Fibroblast of lung (primary cell): ENCODE data around the gene TMEM203. TPM values are rescaled to one million over a fixed set of nuclear protein-coding genes. Genes with fewer than 3 reads are reported as not detected.

Experiments used
- DNase-seq, 2 donors: peaks; one replicate each; pipeline versions ENCODE4 v3.0.0 to v3.0.0-alpha.2; 2010; ENCODE audit warnings: low read depth in 2 of 2
- H2AFZ ChIP-seq: 2 replicates; pipeline ENCODE4 v1.5.1; 2012; ENCODE audit warnings: low read length, control low read depth, inconsistent platforms
- H3K27ac ChIP-seq: 2 replicates; pipeline ENCODE4 v1.5.1; 2011; ENCODE audit warnings: low read length, control low read depth; ENCODE audit not compliant: insufficient read depth
- H3K27me3 ChIP-seq: 2 replicates; pipeline ENCODE4 v1.5.1; 2011; ENCODE audit warnings: mild to moderate bottlenecking, low read length; ENCODE audit not compliant: control insufficient read depth, insufficient read depth
- H3K36me3 ChIP-seq: 2 replicates; pipeline ENCODE4 v1.5.1; 2011; ENCODE audit warnings: low read length; ENCODE audit not compliant: control insufficient read depth, insufficient read depth
- H3K4me1 ChIP-seq: 2 replicates; pipeline ENCODE4 v1.5.1; 2011; ENCODE audit warnings: low read length; ENCODE audit not compliant: control insufficient read depth, insufficient read depth; ENCODE audit errors: extremely low read depth
- H3K4me2 ChIP-seq: 2 replicates; pipeline ENCODE4 v1.5.1; 2011; ENCODE audit warnings: low read length, control low read depth; ENCODE audit not compliant: insufficient read depth; ENCODE audit errors: extremely low read depth
- H3K4me3 ChIP-seq, 4 experiments: fragments of 200-600 bp in 1 of 4; sonication (generic) in 1 of 4; replicated peaks in 1 of 4; 2 replicates each; pipeline ENCODE4 v1.5.1; 2011 to 2016; ENCODE audit warnings: low read length in 4 of 4, low read depth in 3 of 4, mild to moderate bottlenecking in 3 of 4, control low read depth in 2 of 4, inconsistent platforms in 1 of 4, mixed read lengths in 1 of 4; ENCODE audit not compliant: insufficient read depth in 1 of 4; ENCODE audit errors: control extremely low read depth in 1 of 4
- H3K79me2 ChIP-seq: 2 replicates; pipeline ENCODE4 v1.5.1; 2012; ENCODE audit warnings: mild to moderate bottlenecking, low read length, inconsistent platforms; ENCODE audit not compliant: control insufficient read depth, insufficient read depth
- H3K9ac ChIP-seq: 2 replicates; pipeline ENCODE4 v1.5.1; 2011; ENCODE audit warnings: mild to moderate bottlenecking, low read length, control low read depth; ENCODE audit not compliant: insufficient read depth
- H3K9me3 ChIP-seq: 2 replicates; pipeline ENCODE4 v1.5.1; 2012; ENCODE audit warnings: low read depth, low read length; ENCODE audit not compliant: control insufficient read depth, insufficient read depth
- H4K20me1 ChIP-seq: 2 replicates; pipeline ENCODE4 v1.5.1; 2011; ENCODE audit warnings: low read length; ENCODE audit not compliant: control insufficient read depth, insufficient read depth; ENCODE audit errors: extremely low read depth
- EZH2 ChIP-seq: IDR thresholded peaks from 2 replicates; pipeline ENCODE4 v1.5.1; 2012; ENCODE audit warnings: low read length, control low read depth, mild to moderate bottlenecking; ENCODE audit errors: missing control alignments
- polyA plus RNA-seq, 2 donors: library from polyadenylated mRNA; depleted of rRNA in 1 of 2; stranded (reverse) in 1 of 2; unstranded in 1 of 2; fragments of >200 nt; gene quantifications; 2 replicates each; pipeline ENCODE4 v1.2.1, GENCODE V29; 2011 to 2012; ENCODE audit warnings: missing spikeins in 1 of 2
- total RNA-seq: library from RNA; depleted of rRNA; stranded (reverse); fragments of >200 nt; gene quantifications from 2 replicates; pipeline ENCODE4 v1.2.1, GENCODE V29; 2014
- TF ChIP-seq, protein P1 (sequence below), 2 donors: IDR thresholded peaks in 1 of 2; conservative IDR thresholded peaks in 1 of 2; 1 replicate in 1 of 2; 2 replicates in 1 of 2; pipeline ENCODE4 v1.5.1; 2011 to 2012; ENCODE audit warnings: low read length in 2 of 2, control low read depth in 1 of 2, inconsistent platforms in 1 of 2, low read depth in 1 of 2, mild to moderate bottlenecking in 1 of 2

TMEM203 gene
- total and polyA plus RNA-seq, 2 donors (not counting 1 experiment from before 2014, with no cell fraction given): 36.3 to 38.6 TPM

DNA sequence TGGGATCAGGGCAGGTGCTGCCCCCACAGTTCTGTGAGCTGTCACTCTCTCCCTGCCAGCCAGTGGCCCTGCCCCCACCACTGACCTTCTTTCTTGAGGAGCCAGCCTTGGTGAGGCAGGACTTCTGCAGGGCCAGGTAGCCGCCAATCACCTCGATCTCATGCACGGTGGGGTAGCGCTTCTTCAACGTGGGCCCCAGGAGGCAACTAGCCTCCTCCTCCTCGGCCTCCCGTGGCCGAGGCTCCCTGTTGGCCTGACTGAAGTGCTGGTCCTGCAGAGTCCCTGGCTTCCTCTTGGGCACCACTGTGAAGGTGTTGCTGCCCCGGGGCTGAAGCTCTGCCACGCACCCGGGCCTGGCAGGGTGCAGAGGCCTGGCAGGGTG, 6.6 kb downstream of the TMEM203 start:
- Histone ChIP-seq H4K20me1 (no peaks in the 10 kb centered on the region), H3K4me2 (peak overlapping the region; percentile 78), H3K36me3 (no peaks in the 10 kb centered on the region), H3K4me3 (peak overlapping the region in 1 of 4 experiments; percentile 54), H3K9me3 (no peaks in the 10 kb centered on the region), H3K4me1 (peaks cover 8% of the 10 kb centered on the region), H2AFZ (no peak overlapping the region), H3K27ac (no peak overlapping the region), H3K27me3 (no peaks in the 10 kb centered on the region), H3K9ac (no peak overlapping the region), H3K79me2 (peaks cover 14% of the 10 kb centered on the region)
- no peak for DNase-seq
- no peak for TF ChIP-seq EZH2
- TF ChIP-seq, protein P1, sequence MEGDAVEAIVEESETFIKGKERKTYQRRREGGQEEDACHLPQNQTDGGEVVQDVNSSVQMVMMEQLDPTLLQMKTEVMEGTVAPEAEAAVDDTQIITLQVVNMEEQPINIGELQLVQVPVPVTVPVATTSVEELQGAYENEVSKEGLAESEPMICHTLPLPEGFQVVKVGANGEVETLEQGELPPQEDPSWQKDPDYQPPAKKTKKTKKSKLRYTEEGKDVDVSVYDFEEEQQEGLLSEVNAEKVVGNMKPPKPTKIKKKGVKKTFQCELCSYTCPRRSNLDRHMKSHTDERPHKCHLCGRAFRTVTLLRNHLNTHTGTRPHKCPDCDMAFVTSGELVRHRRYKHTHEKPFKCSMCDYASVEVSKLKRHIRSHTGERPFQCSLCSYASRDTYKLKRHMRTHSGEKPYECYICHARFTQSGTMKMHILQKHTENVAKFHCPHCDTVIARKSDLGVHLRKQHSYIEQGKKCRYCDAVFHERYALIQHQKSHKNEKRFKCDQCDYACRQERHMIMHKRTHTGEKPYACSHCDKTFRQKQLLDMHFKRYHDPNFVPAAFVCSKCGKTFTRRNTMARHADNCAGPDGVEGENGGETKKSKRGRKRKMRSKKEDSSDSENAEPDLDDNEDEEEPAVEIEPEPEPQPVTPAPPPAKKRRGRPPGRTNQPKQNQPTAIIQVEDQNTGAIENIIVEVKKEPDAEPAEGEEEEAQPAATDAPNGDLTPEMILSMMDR (conservative IDR thresholded peaks at IDR 0.05 in 1 of 2, IDR thresholded peaks at IDR 0.05 in 1 of 2; ENCODE audit: low read depth in 1 of 2, low read length in 2 of 2): no peak

- Histone ChIP-seq H2AFZ (no peak overlapping the region), H3K9ac (no peak overlapping the region), H3K27ac (no peak overlapping the region), H3K27me3 (no peaks in the 10 kb centered on the region), H3K36me3 (no peaks in the 10 kb centered on the region), H3K4me2 (peak overlapping the region; percentile 68), H3K4me1 (peaks cover 8% of the 10 kb centered on the region), H3K9me3 (no peaks in the 10 kb centered on the region), H4K20me1 (no peaks in the 10 kb centered on the region), H3K79me2 (peaks cover 10% of the 10 kb centered on the region), H3K4me3 (peak overlapping the region in 1 of 4 experiments; percentile 54)
- no peak for DNase-seq
- TF ChIP-seq, protein P1 (conservative IDR thresholded peaks at IDR 0.05 in 1 of 2, IDR thresholded peaks at IDR 0.05 in 1 of 2; ENCODE audit: low read depth in 1 of 2, low read length in 2 of 2): no peak
- no peak for TF ChIP-seq EZH2
These were observed 7.2 kb downstream of the TMEM203 start for GRCh38 chr9:137198051-137198901.

- peaks cover 11% of the 10 kb centered on the region for H3K36me3 ChIP-seq
- H3K27me3 ChIP-seq: no peaks in the 10 kb centered on the region
- DNase-seq: no peak
- no peak overlapping the region for H3K4me2 ChIP-seq
- no peak overlapping the region for H3K4me3 ChIP-seq
- H3K9me3 ChIP-seq: no peaks in the 10 kb centered on the region
- TF ChIP-seq EZH2: no peak
- TF ChIP-seq, protein P1 (conservative IDR thresholded peaks at IDR 0.05 in 1 of 2, IDR thresholded peaks at IDR 0.05 in 1 of 2; ENCODE audit: low read depth in 1 of 2, low read length in 2 of 2): no peak
- peaks cover 9% of the 10 kb centered on the region for H3K79me2 ChIP-seq
- no peak overlapping the region for H2AFZ ChIP-seq
- no peaks in the 10 kb centered on the region for H4K20me1 ChIP-seq
- no peak overlapping the region for H3K9ac ChIP-seq
- H3K27ac ChIP-seq: no peak overlapping the region
- H3K4me1 ChIP-seq: peaks cover 2% of the 10 kb centered on the region
These were observed 9.8 kb downstream of the TMEM203 start for GRCh38 chr9:137195525-137196220.
